GM23248 (cell line): ENCODE results near the gene LSMEM2. TPM values are rescaled to one million over a fixed set of nuclear protein-coding genes. Genes with fewer than 3 reads are reported as not detected.
"Not testable (repeated sequence)": the region's sequence is repeated elsewhere in the genome, so short reads cannot be mapped to it uniquely, and the experiment has no call there.

ENCODE experiments used
- DNase-seq: peaks from one replicate; pipeline ENCODE4 v3.0.0-alpha.2; 2015
- H2AFZ ChIP-seq: fragments of 200-600 bp; sonication (generic); 2 replicates; pipeline ENCODE4 v1.6.1; 2016; ENCODE audit warnings: antibody characterized with exemption
- H3F3A ChIP-seq: fragments of 200-600 bp; sonication (generic); 2 replicates; pipeline ENCODE4 v1.6.1; 2016; ENCODE audit warnings: mild to moderate bottlenecking, antibody characterized with exemption, mixed run types; ENCODE audit not compliant: insufficient read depth
- H3K27ac ChIP-seq: fragments of 200-600 bp; sonication (generic); 2 replicates; pipeline ENCODE4 v1.5.1; 2016; ENCODE audit warnings: mild to moderate bottlenecking
- H3K27me3 ChIP-seq: fragments of 200-600 bp; sonication (generic); replicated peaks from 2 replicates; pipeline ENCODE4 v1.6.1; 2016; ENCODE audit warnings: mild to moderate bottlenecking; ENCODE audit not compliant: insufficient read depth
- H3K36me3 ChIP-seq: fragments of 200-600 bp; sonication (generic); 2 replicates; pipeline ENCODE4 v1.6.1; 2016; ENCODE audit warnings: low read depth, mild to moderate bottlenecking
- H3K4me1 ChIP-seq: fragments of 200-600 bp; sonication (generic); 2 replicates; pipeline ENCODE4 v1.6.1; 2016; ENCODE audit warnings: mild to moderate bottlenecking; ENCODE audit not compliant: insufficient read depth
- H3K4me2 ChIP-seq: fragments of 200-600 bp; sonication (generic); one replicate; pipeline ENCODE4 v1.6.1; 2016; ENCODE audit warnings: mild to moderate bottlenecking; ENCODE audit not compliant: unreplicated experiment
- H3K4me3 ChIP-seq: fragments of 200-600 bp; sonication (generic); 2 replicates; pipeline ENCODE4 v1.5.1; 2016; ENCODE audit warnings: mild to moderate bottlenecking
- H3K79me2 ChIP-seq: fragments of 200-600 bp; sonication (generic); 2 replicates; pipeline ENCODE4 v1.6.1; 2016; ENCODE audit warnings: mild to moderate bottlenecking; ENCODE audit not compliant: insufficient read depth
- H3K9ac ChIP-seq: fragments of 200-600 bp; sonication (generic); 2 replicates; pipeline ENCODE4 v1.6.1; 2016; ENCODE audit warnings: mild to moderate bottlenecking
- H3K9me2 ChIP-seq: fragments of 200-600 bp; sonication (generic); 2 replicates; pipeline ENCODE4 v1.6.1; 2016; ENCODE audit warnings: mixed run types, mild to moderate bottlenecking, moderate library complexity; ENCODE audit not compliant: insufficient read depth
- H3K9me3 ChIP-seq: fragments of 200-600 bp; sonication (generic); one replicate; pipeline ENCODE4 v1.6.1; 2017; ENCODE audit warnings: low read depth
- H4K20me1 ChIP-seq: fragments of 200-600 bp; sonication (generic); 2 replicates; pipeline ENCODE4 v1.6.0; 2016; ENCODE audit not compliant: insufficient read depth
- EZH2 ChIP-seq: fragments of 200-600 bp; sonication (generic); IDR thresholded peaks from 2 replicates; pipeline ENCODE4 v1.6.1; 2018; ENCODE audit warnings: antibody characterized with exemption, mild to moderate bottlenecking; ENCODE audit not compliant: insufficient read depth, poor library complexity, severe bottlenecking
- EZH2phosphoT487 ChIP-seq: fragments of 200-600 bp; sonication (generic); IDR thresholded peaks from 2 replicates; pipeline ENCODE4 v1.6.1; 2018; ENCODE audit warnings: antibody characterized with exemption, moderate library complexity, mild to moderate bottlenecking, low read depth; ENCODE audit not compliant: insufficient read depth
- WGBS, 2 experiments: methylation state at CpG; one replicate each; pipeline ENCODE4 v1.1.6; 2015 to 2017; ENCODE audit warnings: low lambda C conversion rate in 2 of 2, low coverage in 1 of 2; ENCODE audit errors: missing lambda C conversion rate in 2 of 2; 5-methylcytosine and 5-hydroxymethylcytosine counted together
- in situ Hi-C: fragments of 300-500 bp; cut with MboI; formaldehyde crosslinking; loops from 2 replicates; pipeline ENCODE4 v1.15.0; 2020
- polyA plus RNA-seq: library from polyadenylated mRNA; unstranded; fragments of >200 nt; fragmentation: Nextera tagmentation; extraction: Ambion mirVana; gene quantifications from 2 replicates; pipeline ENCODE4 v1.2.1, GENCODE V29; 2016
- total RNA-seq: library from RNA; depleted of rRNA; stranded (reverse); fragments of >200 nt; shearing (Covaris generic); gene quantifications from 2 replicates; pipeline ENCODE4 v1.2.3, GENCODE V29; 2014

Gene LSMEM2
- total and polyA plus RNA-seq, 2 experiments from 2014 or later = not detected

GRCh38 chr3:50300681-50301254 is 21.9 kb downstream of the LSMEM2 start:
- no peaks in the 10 kb centered on the region for H3K9me3 ChIP-seq
- no peaks in the 10 kb centered on the region for H3K9me2 ChIP-seq
- no peak overlapping the region for H2AFZ ChIP-seq
- TF ChIP-seq EZH2phosphoT487 (no peak), EZH2 (no peak)
- H3F3A ChIP-seq = peaks cover 11% of the 10 kb centered on the region
- H3K4me1 ChIP-seq = peaks cover 11% of the 10 kb centered on the region
- in situ Hi-C loops = no loop called here
- H3K79me2 ChIP-seq = no peaks in the 10 kb centered on the region
- no peaks in the 10 kb centered on the region for H3K27me3 ChIP-seq
- peak overlapping the region; percentile 82 for H3K9ac ChIP-seq
- 83 to 94% methylated on average over 5 to 6 of the region's 6 CpGs for WGBS, 2 experiments
- H4K20me1 ChIP-seq = no peaks in the 10 kb centered on the region
- no peaks in the 10 kb centered on the region for H3K36me3 ChIP-seq
- H3K4me3 ChIP-seq = peak overlapping the region; percentile 68
- peak overlapping the region; percentile 80 for H3K4me2 ChIP-seq
- DNase-seq = no peak
- peak overlapping the region; percentile 89 for H3K27ac ChIP-seq

- Histone ChIP-seq H3K27me3 (no peaks in the 10 kb centered on the region), H3K36me3 (no peaks in the 10 kb centered on the region), H3K4me2 (no peak overlapping the region), H3K9me2 (no peaks in the 10 kb centered on the region), H3K27ac (no peak overlapping the region), H4K20me1 (no peaks in the 10 kb centered on the region), H3K4me1 (peaks cover 11% of the 10 kb centered on the region), H3K79me2 (no peaks in the 10 kb centered on the region), H2AFZ (no peak overlapping the region), H3K4me3 (no peak overlapping the region), H3K9ac (no peak overlapping the region), H3K9me3 (no peaks in the 10 kb centered on the region), H3F3A (peaks cover 11% of the 10 kb centered on the region)
- no peak for DNase-seq
- WGBS, 2 experiments = 85 to 86% methylated on average over 32 of the region's 32 CpGs
- in situ Hi-C loops = no loop called here
- TF ChIP-seq EZH2phosphoT487 (no peak), EZH2 (no peak)
These were observed 23.5 kb downstream of the LSMEM2 start for GRCh38 chr3:50302095-50303012.

- Histone ChIP-seq H3K4me3 (no peak within 1 kb of the TSS), H3K79me2 (no peaks in the 10 kb centered on the region), H3K9me2 (no peaks in the 10 kb centered on the region), H3K27me3 (no peaks in the 10 kb centered on the region), H3K9me3 (no peaks in the 10 kb centered on the region), H4K20me1 (no peaks in the 10 kb centered on the region), H3K4me1 (peaks cover 11% of the 10 kb centered on the region), H3F3A (peaks cover 11% of the 10 kb centered on the region), H2AFZ (no peak within 1 kb of the TSS), H3K4me2 (no peak within 1 kb of the TSS), H3K27ac (no peak within 1 kb of the TSS), H3K9ac (no peak within 1 kb of the TSS), H3K36me3 (no peaks in the 10 kb centered on the region)
- in situ Hi-C loops = no loop called here
- 62 to 68% methylated on average over 13 to 14 of the region's 14 CpGs for WGBS, 2 experiments
- DNase-seq = no peak
- no peak for TF ChIP-seq EZH2phosphoT487
- TF ChIP-seq EZH2 = no peak
These were observed 24.3 kb downstream of the LSMEM2 start, which contains the start of gene HYAL1 for GRCh38 chr3:50303013-50303815. HYAL1 (minus strand) TSS chr3:50303574; CDS start chr3:50302956, 618 bp downstream.

- Histone ChIP-seq H3K36me3 (no peaks in the 10 kb centered on the region), H3K27me3 (no peaks in the 10 kb centered on the region), H3F3A (peaks cover 11% of the 10 kb centered on the region), H3K4me2 (no peak overlapping the region), H3K79me2 (no peaks in the 10 kb centered on the region), H3K4me1 (peaks cover 11% of the 10 kb centered on the region), H3K27ac (no peak overlapping the region), H3K9me3 (no peaks in the 10 kb centered on the region), H3K9me2 (no peaks in the 10 kb centered on the region), H4K20me1 (no peaks in the 10 kb centered on the region), H2AFZ (no peak overlapping the region), H3K9ac (no peak overlapping the region), H3K4me3 (no peak overlapping the region)
- TF ChIP-seq EZH2 (no peak), EZH2phosphoT487 (no peak)
- in situ Hi-C loops = no loop called here
- DNase-seq = peak; percentile 42
These were observed 25.7 kb downstream of the LSMEM2 start for GRCh38 chr3:50304601-50305000.

GRCh38 chr3:50312041-50312440 is 33.2 kb downstream of the LSMEM2 start:
- in situ Hi-C loops, H3K9me3 ChIP-seq, H3K4me3 ChIP-seq, H2AFZ ChIP-seq, H3K4me1 ChIP-seq, H3K27ac ChIP-seq, DNase-seq, H4K20me1 ChIP-seq, H3K79me2 ChIP-seq, H3K9ac ChIP-seq, H3K4me2 ChIP-seq, H3K36me3 ChIP-seq, H3K27me3 ChIP-seq, H3K9me2 ChIP-seq: not testable (repeated sequence)
- 80 to 88% methylated on average over 8 to 25 of the region's 32 CpGs for WGBS, 2 experiments
- H3F3A ChIP-seq = peaks cover 14% of the 10 kb centered on the region; the same call in 1 of the 2 replicates
